GM06990 (cell line): ENCODE results near the gene PON2.
"Not testable (repeated sequence)": the region's sequence is repeated elsewhere in the genome, so short reads cannot be mapped to it uniquely, and the experiment has no call there.

Experiments used
- DNase-seq: peaks from one replicate; pipeline ENCODE4 v3.0.0-alpha.2; 2011; ENCODE audit not compliant: insufficient read length; ENCODE audit errors: extremely low read depth
- H3K27me3 ChIP-seq: replicated peaks from 2 replicates; pipeline ENCODE4 v1.6.0; 2011; ENCODE audit warnings: low read length; ENCODE audit not compliant: control insufficient read depth, insufficient read depth
- H3K36me3 ChIP-seq: 2 replicates; pipeline ENCODE4 v1.5.1; 2011; ENCODE audit warnings: low read length; ENCODE audit not compliant: control insufficient read depth, insufficient read depth
- H3K4me3 ChIP-seq: replicated peaks from 2 replicates; pipeline ENCODE4 v1.5.1; 2011; ENCODE audit warnings: low read depth, mild to moderate bottlenecking, control low read depth, low read length
- CTCF ChIP-seq: IDR thresholded peaks from 2 replicates; pipeline ENCODE4 v1.5.1; 2011; ENCODE audit warnings: low read length, control low read depth, mild to moderate bottlenecking, inconsistent platforms; ENCODE audit not compliant: insufficient read depth, poor library complexity, severe bottlenecking

Gene PON2

GRCh38 chr7:95470452-95470851, 35.6 kb upstream of the PON2 start:
- no peak for DNase-seq
- Histone ChIP-seq H3K27me3 (no peaks in the 10 kb centered on the region), H3K4me3 (no peak overlapping the region), H3K36me3 (no peaks in the 10 kb centered on the region)
- no peak for TF ChIP-seq CTCF

- no peak for DNase-seq
Observed at GRCh38 chr7:95469848-95470247, 35.0 kb upstream of the PON2 start.

GRCh38 chr7:95469187-95469586, 34.4 kb upstream of the PON2 start:
- DNase-seq = no peak

More at GRCh38 chr7:95469848-95470247, 35.0 kb upstream of the PON2 start:
- Histone ChIP-seq H3K36me3 (no peaks in the 10 kb centered on the region), H3K4me3 (no peak overlapping the region), H3K27me3 (no peaks in the 10 kb centered on the region)
- TF ChIP-seq CTCF = no peak

GRCh38 chr7:95467912-95468607, 33.2 kb upstream of the PON2 start:
- Histone ChIP-seq H3K4me3 (no peak overlapping the region), H3K36me3 (no peaks in the 10 kb centered on the region), H3K27me3 (no peaks in the 10 kb centered on the region)
- TF ChIP-seq CTCF = no peak
- no peak for DNase-seq

More at GRCh38 chr7:95469187-95469586, 34.4 kb upstream of the PON2 start:
- TF ChIP-seq CTCF = no peak
- Histone ChIP-seq H3K27me3 (no peaks in the 10 kb centered on the region), H3K4me3 (no peak overlapping the region), H3K36me3 (no peaks in the 10 kb centered on the region)

- not testable (repeated sequence) for H3K4me3 ChIP-seq, H3K27me3 ChIP-seq, H3K36me3 ChIP-seq, DNase-seq
Observed at GRCh38 chr7:95460653-95461052, 25.8 kb upstream of the PON2 start.

- no peaks in the 10 kb centered on the region for H3K36me3 ChIP-seq
- no peak for DNase-seq
- H3K27me3 ChIP-seq = no peaks in the 10 kb centered on the region
- no peak for TF ChIP-seq CTCF
- H3K4me3 ChIP-seq = no peak overlapping the region
Observed at GRCh38 chr7:95457947-95458346, 23.1 kb upstream of the PON2 start.
